Fibroblast of lung (primary cell): ENCODE data around the gene LMOD3.

Experiments
- EZH2 ChIP-seq: IDR thresholded peaks from 2 replicates; pipeline ENCODE4 v1.5.1; 2012; ENCODE audit warnings: low read length, control low read depth, mild to moderate bottlenecking; ENCODE audit errors: missing control alignments
- TF ChIP-seq, protein P1 (sequence below), 2 donors: IDR thresholded peaks in 1 of 2; conservative IDR thresholded peaks in 1 of 2; 1 replicate in 1 of 2; 2 replicates in 1 of 2; pipeline ENCODE4 v1.5.1; 2011 to 2012; ENCODE audit warnings: low read length in 2 of 2, control low read depth in 1 of 2, inconsistent platforms in 1 of 2, low read depth in 1 of 2, mild to moderate bottlenecking in 1 of 2

DNA sequence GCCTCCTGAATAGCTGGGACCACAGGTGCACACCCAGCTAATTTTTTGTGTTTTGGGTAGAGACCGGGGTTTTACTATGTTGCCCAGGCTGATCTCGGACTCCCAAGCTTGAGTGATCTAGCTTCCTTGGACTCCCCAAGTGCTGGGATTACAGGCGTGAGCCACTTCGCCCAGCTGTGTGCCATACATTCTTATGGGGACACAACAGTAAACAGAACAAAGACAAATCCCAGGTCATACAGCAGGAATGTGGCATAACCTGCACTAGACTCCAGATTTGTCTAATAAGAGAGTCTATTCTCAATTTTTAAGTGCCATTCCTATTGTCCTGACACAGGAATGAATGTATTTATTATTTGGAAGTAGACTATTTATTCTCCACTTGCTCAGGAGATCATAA, 20.0 kb downstream of the LMOD3 start:
- TF ChIP-seq, protein P1, sequence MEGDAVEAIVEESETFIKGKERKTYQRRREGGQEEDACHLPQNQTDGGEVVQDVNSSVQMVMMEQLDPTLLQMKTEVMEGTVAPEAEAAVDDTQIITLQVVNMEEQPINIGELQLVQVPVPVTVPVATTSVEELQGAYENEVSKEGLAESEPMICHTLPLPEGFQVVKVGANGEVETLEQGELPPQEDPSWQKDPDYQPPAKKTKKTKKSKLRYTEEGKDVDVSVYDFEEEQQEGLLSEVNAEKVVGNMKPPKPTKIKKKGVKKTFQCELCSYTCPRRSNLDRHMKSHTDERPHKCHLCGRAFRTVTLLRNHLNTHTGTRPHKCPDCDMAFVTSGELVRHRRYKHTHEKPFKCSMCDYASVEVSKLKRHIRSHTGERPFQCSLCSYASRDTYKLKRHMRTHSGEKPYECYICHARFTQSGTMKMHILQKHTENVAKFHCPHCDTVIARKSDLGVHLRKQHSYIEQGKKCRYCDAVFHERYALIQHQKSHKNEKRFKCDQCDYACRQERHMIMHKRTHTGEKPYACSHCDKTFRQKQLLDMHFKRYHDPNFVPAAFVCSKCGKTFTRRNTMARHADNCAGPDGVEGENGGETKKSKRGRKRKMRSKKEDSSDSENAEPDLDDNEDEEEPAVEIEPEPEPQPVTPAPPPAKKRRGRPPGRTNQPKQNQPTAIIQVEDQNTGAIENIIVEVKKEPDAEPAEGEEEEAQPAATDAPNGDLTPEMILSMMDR (conservative IDR thresholded peaks at IDR 0.05 in 1 of 2, IDR thresholded peaks at IDR 0.05 in 1 of 2; ENCODE audit: low read depth in 1 of 2, low read length in 2 of 2), result no peak
- TF ChIP-seq EZH2, result no peak
